ENCODE results near the gene MAPK11.

MAPK11 gene

DNA sequence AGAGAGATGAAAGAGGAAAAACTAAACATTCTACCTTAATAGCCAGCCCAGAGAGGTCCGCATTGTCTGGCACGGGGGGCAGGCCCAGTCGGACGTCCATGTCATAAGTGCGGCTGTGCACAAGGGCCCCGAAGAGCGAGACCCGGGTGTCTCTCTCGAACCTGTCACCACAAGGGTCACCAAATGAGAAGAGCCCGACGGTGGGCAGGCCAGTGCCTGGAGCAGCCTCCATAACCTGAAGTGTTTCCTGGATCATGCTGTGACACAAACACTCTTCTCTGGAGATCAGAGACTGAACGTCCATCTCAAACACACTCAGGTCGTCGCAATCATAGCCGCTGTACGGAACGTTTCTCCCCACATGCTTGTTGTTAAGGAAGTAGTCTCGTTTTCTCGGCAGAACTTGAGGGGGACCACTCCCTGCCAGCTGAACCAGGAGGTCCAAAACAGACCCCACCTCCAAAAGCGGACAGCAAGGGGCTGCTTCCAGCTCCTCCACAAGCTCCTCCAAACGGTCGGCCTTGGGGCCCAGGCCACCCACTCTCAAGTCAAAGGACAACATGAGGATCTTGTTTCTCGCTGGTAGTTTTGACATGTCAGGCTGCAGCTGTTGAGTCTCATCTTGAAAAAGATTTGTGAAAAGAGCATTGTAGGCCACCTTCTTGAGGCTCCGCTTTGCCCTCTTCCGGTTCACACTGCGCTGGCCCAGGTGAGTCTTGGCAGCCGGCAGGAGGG, 26.3 kb downstream of the MAPK11 start:
- no peak for DNase-seq (ENCODE audit: extremely low spot score)
- CTCF ChIA-PET, result interaction anchor here (0.9 to 3.6 kb wide), 14 partner anchors 13 to 448 kb away, joined by 3 to 13 read pairs (median 3); no protein-coding TSS in a partner anchor
- TF ChIP-seq, protein P1, sequence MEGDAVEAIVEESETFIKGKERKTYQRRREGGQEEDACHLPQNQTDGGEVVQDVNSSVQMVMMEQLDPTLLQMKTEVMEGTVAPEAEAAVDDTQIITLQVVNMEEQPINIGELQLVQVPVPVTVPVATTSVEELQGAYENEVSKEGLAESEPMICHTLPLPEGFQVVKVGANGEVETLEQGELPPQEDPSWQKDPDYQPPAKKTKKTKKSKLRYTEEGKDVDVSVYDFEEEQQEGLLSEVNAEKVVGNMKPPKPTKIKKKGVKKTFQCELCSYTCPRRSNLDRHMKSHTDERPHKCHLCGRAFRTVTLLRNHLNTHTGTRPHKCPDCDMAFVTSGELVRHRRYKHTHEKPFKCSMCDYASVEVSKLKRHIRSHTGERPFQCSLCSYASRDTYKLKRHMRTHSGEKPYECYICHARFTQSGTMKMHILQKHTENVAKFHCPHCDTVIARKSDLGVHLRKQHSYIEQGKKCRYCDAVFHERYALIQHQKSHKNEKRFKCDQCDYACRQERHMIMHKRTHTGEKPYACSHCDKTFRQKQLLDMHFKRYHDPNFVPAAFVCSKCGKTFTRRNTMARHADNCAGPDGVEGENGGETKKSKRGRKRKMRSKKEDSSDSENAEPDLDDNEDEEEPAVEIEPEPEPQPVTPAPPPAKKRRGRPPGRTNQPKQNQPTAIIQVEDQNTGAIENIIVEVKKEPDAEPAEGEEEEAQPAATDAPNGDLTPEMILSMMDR (IDR thresholded peaks at IDR 0.05; ENCODE audit: control extremely low read depth, extremely low read depth, low read depth, missing control alignments), result no peak
- POLR2A ChIA-PET, result interaction anchor here (0.7 kb wide), 1 partner anchor 8 kb away, joined by 3 read pairs; no protein-coding TSS in a partner anchor

DNA sequence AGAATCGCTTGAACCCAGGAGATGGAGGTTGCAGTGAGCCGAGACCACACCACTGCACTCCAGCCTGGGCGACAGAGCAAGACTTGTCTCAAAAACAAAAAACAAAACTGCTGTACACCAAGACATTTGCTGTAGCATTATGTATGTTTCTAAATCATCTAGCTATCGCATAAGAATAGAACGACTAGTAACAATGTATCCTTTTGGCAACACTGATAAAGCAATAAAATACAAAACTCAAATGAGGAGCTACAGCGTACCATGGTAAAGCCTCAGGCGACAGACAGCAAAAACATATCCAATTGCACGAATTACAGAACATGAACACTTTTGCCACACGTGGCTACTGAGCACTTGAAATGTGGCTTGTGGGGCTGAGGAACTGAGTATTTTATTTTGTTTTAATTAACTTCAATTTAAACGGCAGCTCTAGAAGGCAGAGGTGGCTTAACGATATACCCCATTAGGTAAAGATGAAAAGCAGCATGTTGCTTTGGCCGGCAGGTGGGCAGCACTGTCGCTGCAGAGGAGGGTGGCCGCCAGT, 27.7 kb downstream of the MAPK11 start:
- ChIA-PET CTCF (interaction anchor here (0.6 to 3.0 kb wide), 15 partner anchors 8 to 379 kb away, joined by 3 to 23 read pairs (median 3); partner anchors contain the start of genes HDAC10 and SCO2), POLR2A (interaction anchor here (0.6 kb wide), 1 partner anchor 265 kb away, joined by 3 read pairs; the partner anchor contains the start of genes LMF2 and NCAPH2)
- DNase-seq (ENCODE audit: extremely low spot score), result no peak
- TF ChIP-seq, protein P1 (IDR thresholded peaks at IDR 0.05; ENCODE audit: control extremely low read depth, extremely low read depth, low read depth, missing control alignments), result no peak

DNA sequence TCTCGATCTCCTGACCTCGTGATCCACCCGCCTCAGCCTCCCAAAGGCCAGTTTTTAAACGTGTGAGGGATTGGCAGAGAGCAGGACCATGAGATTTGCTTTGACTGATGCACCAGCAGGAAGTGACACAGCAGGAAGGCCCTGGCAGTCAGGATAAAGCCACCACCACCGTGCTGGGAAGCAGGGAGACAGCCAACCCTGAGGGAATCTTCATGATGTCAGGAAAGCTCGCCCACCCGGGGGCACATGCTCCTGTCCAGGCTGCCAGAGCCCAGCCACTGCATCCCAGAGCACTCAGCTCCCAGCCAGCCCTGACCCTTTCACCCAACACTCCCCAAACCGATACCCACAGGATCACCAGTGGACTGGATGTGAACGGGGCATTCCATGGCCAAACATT, 31.4 kb downstream of the MAPK11 start:
- DNase-seq (ENCODE audit: extremely low spot score), result no peak
- ChIA-PET POLR2A (no interaction called here), CTCF (interaction anchor here (1.4 to 2.9 kb wide), 2 partner anchors 11 to 259 kb away, joined by 4 to 15 read pairs; no protein-coding TSS in a partner anchor)
- TF ChIP-seq, protein P1 (IDR thresholded peaks at IDR 0.05; ENCODE audit: control extremely low read depth, extremely low read depth, low read depth, missing control alignments), result no peak

DNA sequence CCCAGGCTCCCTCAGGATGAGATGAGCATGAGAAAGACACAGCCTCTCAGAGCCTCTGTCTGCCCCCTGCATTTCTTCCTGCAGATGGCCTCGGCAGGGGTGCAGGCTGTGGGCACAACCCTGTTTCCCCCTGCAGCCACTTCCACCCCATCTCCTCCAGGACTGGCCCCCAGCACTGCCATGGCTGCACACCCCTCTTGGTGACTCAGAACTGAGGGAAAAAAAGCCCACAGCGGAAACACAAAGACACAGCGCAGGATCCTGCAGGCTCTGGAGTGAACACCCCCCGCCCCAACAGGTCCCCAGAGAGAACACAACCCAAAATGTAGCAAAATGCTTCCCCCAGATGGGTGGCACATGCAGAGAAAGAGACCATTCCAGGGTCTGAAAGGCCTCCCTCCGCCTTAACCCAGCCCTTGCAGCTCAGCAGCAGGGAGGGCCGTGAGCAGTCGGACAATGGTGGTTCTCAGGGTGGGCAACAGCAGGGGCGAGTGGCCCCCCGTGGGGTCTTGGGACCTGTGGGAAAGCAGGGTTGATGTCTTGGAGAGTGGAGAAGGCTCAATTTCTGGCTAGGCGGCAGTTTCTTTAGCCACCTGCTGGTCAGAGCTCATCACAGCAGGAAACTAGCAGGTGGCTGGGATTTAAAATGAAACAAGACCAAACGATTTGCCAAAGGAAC, 33.3 kb downstream of the MAPK11 start:
- POLR2A ChIA-PET, result no interaction called here
- CTCF ChIA-PET, result interaction anchor here (0.6 to 3.0 kb wide), 9 partner anchors 14 to 163 kb away, joined by 3 to 10 read pairs (median 3); partner anchors contain the start of gene HDAC10
- no peak for DNase-seq (ENCODE audit: extremely low spot score)
- TF ChIP-seq, protein P1 (IDR thresholded peaks at IDR 0.05; ENCODE audit: control extremely low read depth, extremely low read depth, low read depth, missing control alignments), result peak; percentile 30

DNA sequence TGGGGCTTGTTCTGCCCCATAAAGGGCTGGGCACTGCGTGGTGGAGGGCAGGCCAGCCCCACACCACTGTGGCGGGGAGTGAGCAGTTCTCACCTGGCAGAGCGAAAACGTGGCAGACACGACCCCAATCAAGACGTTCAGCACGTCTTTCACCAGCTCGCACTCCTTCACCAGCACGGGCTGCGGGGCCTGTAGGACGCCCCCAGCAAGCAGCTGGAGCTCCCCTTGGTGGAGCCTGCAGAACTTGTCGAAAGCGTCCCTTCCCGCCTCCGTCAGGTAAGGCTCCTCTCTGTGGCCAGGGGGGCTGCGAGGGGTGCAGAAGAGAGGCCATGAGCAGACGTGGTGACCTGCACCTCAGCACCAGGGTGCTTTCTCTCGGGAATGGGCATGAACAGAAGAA, 37.0 kb downstream of the MAPK11 start:
- POLR2A ChIA-PET, result no interaction called here
- CTCF ChIA-PET, result interaction anchor here (1.3 to 4.3 kb wide), 4 partner anchors 8 to 27 kb away, joined by 4 to 23 read pairs (median 4); partner anchors contain the start of gene HDAC10

More for the DNA sequence above, 37.0 kb downstream of the MAPK11 start:
- no peak for DNase-seq (ENCODE audit: extremely low spot score)
- TF ChIP-seq, protein P1 (IDR thresholded peaks at IDR 0.05; ENCODE audit: control extremely low read depth, extremely low read depth, low read depth, missing control alignments), result no peak

All from GM10248 (cell line).